Fibroblast of the aortic adventitia (primary cell): ENCODE data around the gene TRMT44. TPM values are rescaled to one million over a fixed set of nuclear protein-coding genes. Genes with fewer than 3 reads are reported as not detected.

Source experiments
- DNase-seq: peaks from one replicate; pipeline ENCODE4 v3.0.0-alpha.2; 2010; ENCODE audit warnings: low read depth
- H3K4me3 ChIP-seq: 2 replicates; pipeline ENCODE4 v1.5.1; 2011; ENCODE audit warnings: low read depth, mild to moderate bottlenecking, control low read depth, low read length, moderate library complexity
- CTCF ChIP-seq: IDR thresholded peaks from 2 replicates; pipeline ENCODE4 v1.5.1; 2011; ENCODE audit warnings: mild to moderate bottlenecking, low read length, control low read depth, inconsistent platforms; ENCODE audit not compliant: insufficient read depth
- total RNA-seq: library from RNA; depleted of rRNA; stranded (reverse); fragments of >200 nt; gene quantifications from 2 replicates; pipeline ENCODE4 v1.2.3, GENCODE V29; 2012; ENCODE audit warnings: low replicate concordance

Gene TRMT44
- total RNA-seq, 1 donor: 18.9 TPM

- H3K4me3 ChIP-seq: no peak overlapping the region
- no peak for TF ChIP-seq CTCF
- DNase-seq: no peak
Observed at GRCh38 chr4:8457646-8458252, 17.2 kb downstream of the TRMT44 start.

- no peak for TF ChIP-seq CTCF
- DNase-seq: no peak
- no peak overlapping the region for H3K4me3 ChIP-seq
Observed at GRCh38 chr4:8459867-8460445, 19.4 kb downstream of the TRMT44 start.

- TF ChIP-seq CTCF: no peak
- DNase-seq: no peak
- H3K4me3 ChIP-seq: no peak overlapping the region
Observed at GRCh38 chr4:8461086-8461485, 20.5 kb downstream of the TRMT44 start.

GRCh38 chr4:8461616-8462015 lies 21.0 kb downstream of the TRMT44 start:
- no peak for DNase-seq
- no peak overlapping the region for H3K4me3 ChIP-seq
- no peak for TF ChIP-seq CTCF

- DNase-seq: no peak
- TF ChIP-seq CTCF: no peak
- H3K4me3 ChIP-seq: no peak overlapping the region
Observed at GRCh38 chr4:8463811-8464210, 23.2 kb downstream of the TRMT44 start.

GRCh38 chr4:8464381-8464780 lies 23.8 kb downstream of the TRMT44 start:
- DNase-seq: no peak
- TF ChIP-seq CTCF: no peak
- H3K4me3 ChIP-seq: no peak overlapping the region
